Small intestine (tissue), 7 donors: ENCODE data around the gene S1PR2. TPM values are rescaled to one million over a fixed set of nuclear protein-coding genes. Genes with fewer than 3 reads are reported as not detected.
A peak's percentile ranks its signal among the peaks of the same experiment; 100 is the strongest.
"Not testable (repeated sequence)": the region's sequence is repeated elsewhere in the genome, so short reads cannot be mapped to it uniquely, and the experiment has no call there.

Experiments used
- DNase-seq, 2 donors: peaks; one replicate each; pipeline versions ENCODE4 v3.0.0 to v3.0.0-alpha.2; 2013
- FAIRE-seq: peaks from 2 replicates; lab custom pipeline; 2012; peaks lifted over from hg19 to GRCh38; lab: Jason Lieb, UNC
- H3K27ac ChIP-seq, 3 donors: one replicate each; pipeline ENCODE4 v1.5.1; 2013; ENCODE audit warnings: low read length in 2 of 3, mild to moderate bottlenecking in 2 of 3, control low read depth in 1 of 3, inconsistent platforms in 1 of 3, low read depth in 1 of 3, moderate library complexity in 1 of 3
- H3K27me3 ChIP-seq, 3 donors: one replicate each; pipeline ENCODE4 v1.6.1; 2013; ENCODE audit warnings: low read length in 3 of 3, inconsistent platforms in 1 of 3; ENCODE audit not compliant: control insufficient read depth in 3 of 3, insufficient read depth in 3 of 3
- H3K36me3 ChIP-seq, 3 donors: one replicate each; pipeline ENCODE4 v1.6.1; 2013; ENCODE audit warnings: low read length in 3 of 3, inconsistent platforms in 1 of 3, low read depth in 1 of 3, mild to moderate bottlenecking in 1 of 3, moderate library complexity in 1 of 3; ENCODE audit not compliant: control insufficient read depth in 3 of 3, insufficient read depth in 2 of 3
- H3K4me1 ChIP-seq, 3 donors: one replicate each; pipeline ENCODE4 v1.6.1; 2013; ENCODE audit warnings: low read length in 2 of 3, inconsistent platforms in 1 of 3, low read depth in 1 of 3, mild to moderate bottlenecking in 1 of 3, moderate library complexity in 1 of 3; ENCODE audit not compliant: control insufficient read depth in 3 of 3, insufficient read depth in 2 of 3
- H3K4me3 ChIP-seq, 3 donors: one replicate each; pipeline ENCODE4 v1.5.1; 2013; ENCODE audit warnings: low read length in 3 of 3, control low read depth in 1 of 3, inconsistent platforms in 1 of 3, low read depth in 1 of 3, mild to moderate bottlenecking in 1 of 3, moderate library complexity in 1 of 3
- H3K9me3 ChIP-seq, 2 donors: one replicate each; pipeline ENCODE4 v1.6.1; 2013; ENCODE audit warnings: low read depth in 1 of 2, low read length in 1 of 2; ENCODE audit not compliant: control insufficient read depth in 2 of 2, insufficient read depth in 1 of 2
- WGBS, 3 donors: extraction: QIAGEN DNeasy Blood & Tissue Kit; methylation state at CpG; one replicate each; pipeline ENCODE4 v1.1.7; 2013; 5-methylcytosine and 5-hydroxymethylcytosine counted together
- polyA plus RNA-seq, 4 donors: library from polyadenylated mRNA; stranded (reverse) in 3 of 4; unstranded in 1 of 4; fragments of 200-250 nt in 3 of 4; fragments of 120-200 nt in 1 of 4; gene quantifications; one replicate each; pipeline versions ENCODE4 v1.2.1 to v1.2.3, GENCODE V29; 2013
- donor health status: healthy with polysubstance abuse.
- donor health status: control.
- donor health status: control.
- donor health status: Bipolar disorder and iron deficiency.
- donor health status: healthy.

S1PR2 gene
- polyA plus RNA-seq, 4 donors: 0.81 to 4.3 (median 3.2) TPM; not detected in 1

GRCh38 chr19:10203686-10204085, 27.4 kb downstream of the S1PR2 start:
- Histone ChIP-seq H3K27me3 (no peaks in the 10 kb centered on the region), H3K4me1 (no peaks in the 10 kb centered on the region), H3K36me3 (no peaks in the 10 kb centered on the region), H3K9me3 (peaks cover 0 to 6% of the 10 kb centered on the region in 2 donors), H3K4me3 (no peak overlapping the region), H3K27ac (no peak overlapping the region)
- DNase-seq: no peak
- 92 to 94% (median 93%) methylated on average over 3 of the region's 3 CpGs for WGBS, 3 donors
- FAIRE-seq: no peak

- no peak for FAIRE-seq
- H3K4me3 ChIP-seq: no peak overlapping the region
- no peaks in the 10 kb centered on the region for H3K36me3 ChIP-seq
- no peak for DNase-seq
- H3K9me3 ChIP-seq: no peaks in the 10 kb centered on the region
- no peak overlapping the region for H3K27ac ChIP-seq
- no peaks in the 10 kb centered on the region for H3K27me3 ChIP-seq
- WGBS, 3 donors: 58 to 81% (median 76%) methylated on average over 3 of the region's 3 CpGs
- no peaks in the 10 kb centered on the region for H3K4me1 ChIP-seq
Observed at GRCh38 chr19:10201176-10201575, 30.0 kb downstream of the S1PR2 start.

GRCh38 chr19:10200101-10200500, 31.0 kb downstream of the S1PR2 start:
- H3K9me3 ChIP-seq, H3K27ac ChIP-seq, DNase-seq, H3K36me3 ChIP-seq, H3K4me1 ChIP-seq, FAIRE-seq, H3K27me3 ChIP-seq, H3K4me3 ChIP-seq: not testable (repeated sequence)
- 90 to 92% (median 90%) methylated on average over 15 of the region's 15 CpGs for WGBS, 3 donors

GRCh38 chr19:10198889-10199644, 32.1 kb downstream of the S1PR2 start:
- not testable (repeated sequence) for H3K27me3 ChIP-seq, H3K4me3 ChIP-seq, FAIRE-seq, H3K36me3 ChIP-seq, H3K4me1 ChIP-seq, H3K27ac ChIP-seq, H3K9me3 ChIP-seq
- peak; percentile 11 to 21 for DNase-seq
- WGBS, 3 donors: 37 to 42% (median 39%) methylated on average over 11 of the region's 11 CpGs

GRCh38 chr19:10195199-10195519, 36.0 kb downstream of the S1PR2 start:
- peaks cover 0 to 12% (median 0%) of the 10 kb centered on the region in 3 donors for H3K36me3 ChIP-seq
- H3K9me3 ChIP-seq: no peaks in the 10 kb centered on the region
- H3K4me3 ChIP-seq: peak overlapping the region; percentile 79 to 89 (median 84)
- FAIRE-seq (no peak), DNase-seq (no peak)
- H3K4me1 ChIP-seq: peaks cover 0 to 5% (median 3%) of the 10 kb centered on the region in 3 donors
- H3K27ac ChIP-seq: peak overlapping the region in 1 of 3 donors; percentile 91
- WGBS, 3 donors: 10 to 21% (median 20%) methylated on average over 6 of the region's 6 CpGs
- H3K27me3 ChIP-seq: no peaks in the 10 kb centered on the region

- Histone ChIP-seq H3K4me3 (peak within 1 kb of the TSS; percentile 79 to 89 (median 84)), H3K27me3 (no peaks in the 10 kb centered on the region), H3K4me1 (peaks cover 0 to 5% (median 3%) of the 10 kb centered on the region in 3 donors), H3K9me3 (no peaks in the 10 kb centered on the region), H3K36me3 (peaks cover 0 to 16% (median 0%) of the 10 kb centered on the region in 3 donors), H3K27ac (peak within 1 kb of the TSS; percentile 56 to 91 (median 65))
- 0 to 1% (median 1%) methylated on average over 66 to 71 of the region's 71 CpGs for WGBS, 3 donors
- peak; percentile 92 to 96 for DNase-seq
- no peak for FAIRE-seq
Observed at GRCh38 chr19:10194500-10195198, 36.5 kb downstream of the S1PR2 start, which contains the start of gene DNMT1. DNMT1 (minus strand) TSS chr19:10194953; CDS start chr19:10194899, 54 bp downstream.

- no peak for DNase-seq
- Histone ChIP-seq H3K9me3 (no peaks in the 10 kb centered on the region), H3K4me3 (peak overlapping the region; percentile 79 to 89 (median 84)), H3K4me1 (peaks cover 0 to 5% (median 3%) of the 10 kb centered on the region in 3 donors), H3K27ac (peak overlapping the region; percentile 56 to 91 (median 65)), H3K27me3 (no peaks in the 10 kb centered on the region), H3K36me3 (peaks cover 0 to 19% (median 0%) of the 10 kb centered on the region in 3 donors)
- FAIRE-seq: no peak
- WGBS, 3 donors: 0 to 1% (median 1%) methylated on average over 26 to 30 of the region's 30 CpGs
Observed at GRCh38 chr19:10193790-10194499, 37.2 kb downstream of the S1PR2 start.

GRCh38 chr19:10192922-10193321, 38.2 kb downstream of the S1PR2 start:
- Histone ChIP-seq H3K27ac (no peak overlapping the region), H3K4me3 (no peak overlapping the region), H3K36me3 (peaks cover 0 to 20% (median 0%) of the 10 kb centered on the region in 3 donors), H3K27me3 (no peaks in the 10 kb centered on the region), H3K9me3 (no peaks in the 10 kb centered on the region), H3K4me1 (peaks cover 0 to 5% (median 3%) of the 10 kb centered on the region in 3 donors)
- WGBS, 3 donors: 86 to 93% (median 89%) methylated on average over 6 of the region's 6 CpGs
- FAIRE-seq (no peak), DNase-seq (no peak)
